Osteoblast (primary cell): Measurements from ENCODE around the gene CSH1. TPM values are rescaled to one million over a fixed set of nuclear protein-coding genes. Genes with fewer than 3 reads are reported as not detected.
"Not testable (repeated sequence)": the region's sequence is repeated elsewhere in the genome, so short reads cannot be mapped to it uniquely, and the experiment has no call there.

Experiments
- DNase-seq: peaks from one replicate; pipeline ENCODE4 v3.0.0; 2011; ENCODE audit warnings: low spot score, mixed read lengths; ENCODE audit not compliant: insufficient read length; ENCODE audit errors: missing footprints
- H2AFZ ChIP-seq: 2 replicates; pipeline ENCODE4 v1.6.0; 2011; ENCODE audit warnings: mild to moderate bottlenecking, low read length
- H3K27ac ChIP-seq: 2 replicates; pipeline ENCODE4 v1.5.1; 2011; ENCODE audit warnings: mild to moderate bottlenecking, low read depth, low read length, moderate library complexity
- H3K27me3 ChIP-seq: 2 replicates; pipeline ENCODE4 v1.6.0; 2012; ENCODE audit warnings: mild to moderate bottlenecking, control low read depth, inconsistent platforms, low read length, moderate library complexity; ENCODE audit not compliant: insufficient read depth
- H3K36me3 ChIP-seq: 2 replicates; pipeline ENCODE4 v1.5.1; 2011; ENCODE audit warnings: mild to moderate bottlenecking, low read length, control low read depth, moderate library complexity; ENCODE audit not compliant: insufficient read depth
- H3K4me1 ChIP-seq: 2 replicates; pipeline ENCODE4 v1.5.1; 2011; ENCODE audit warnings: mild to moderate bottlenecking, low read length, control low read depth, moderate library complexity; ENCODE audit not compliant: insufficient read depth
- H3K4me2 ChIP-seq: 2 replicates; pipeline ENCODE4 v1.6.0; 2011; ENCODE audit warnings: mild to moderate bottlenecking, low read length; ENCODE audit not compliant: insufficient read depth
- H3K4me3 ChIP-seq: fragments of 200-600 bp; sonication (generic); 3 replicates; pipeline ENCODE4 v1.5.1; 2012; ENCODE audit warnings: mild to moderate bottlenecking, low read length, inconsistent platforms; ENCODE audit not compliant: insufficient read depth
- H3K79me2 ChIP-seq: 2 replicates; pipeline ENCODE4 v1.6.0; 2012; ENCODE audit warnings: mild to moderate bottlenecking, low read length, control low read depth, inconsistent platforms; ENCODE audit not compliant: insufficient read depth
- H3K9me3 ChIP-seq: 2 replicates; pipeline ENCODE4 v1.5.1; 2011; ENCODE audit warnings: low read depth, low read length, control low read depth
- H4K20me1 ChIP-seq: 2 replicates; pipeline ENCODE4 v1.6.0; 2012; ENCODE audit warnings: mild to moderate bottlenecking, low read length, control low read depth; ENCODE audit not compliant: insufficient read depth
- total RNA-seq: library from RNA; depleted of rRNA; stranded (reverse); fragments of >200 nt; gene quantifications from 2 replicates; pipeline ENCODE4 v1.2.3, GENCODE V29; 2012
- TF ChIP-seq, protein P1 (sequence below): IDR thresholded peaks from 2 replicates; pipeline ENCODE4 v1.5.1; 2011; ENCODE audit warnings: mild to moderate bottlenecking, low read depth, low read length, moderate library complexity; ENCODE audit errors: extremely low read depth

Gene CSH1
- total RNA-seq, 1 donor, result not detected

DNA sequence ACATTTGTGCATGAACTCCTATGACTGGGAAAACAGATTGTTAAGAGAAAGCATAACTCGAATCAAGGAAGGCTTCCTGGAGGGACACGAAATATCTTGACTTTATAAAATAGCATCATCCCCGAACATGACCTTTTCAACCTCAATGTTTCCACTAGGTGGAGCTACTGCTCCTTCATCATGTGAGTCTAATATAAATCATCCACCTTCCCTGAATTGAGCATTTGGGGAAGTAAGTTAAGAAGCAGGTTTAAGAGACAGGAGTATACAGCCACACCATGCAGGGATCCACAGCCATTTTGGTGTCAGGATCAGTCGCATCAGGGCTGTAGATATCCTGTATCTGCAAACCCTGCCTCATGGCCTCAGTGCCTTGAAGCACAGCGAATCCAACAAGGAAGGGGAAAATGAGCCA, 7.4 kb upstream of the CSH1 start:
- not testable (repeated sequence) for H4K20me1 ChIP-seq
- TF ChIP-seq, protein P1, sequence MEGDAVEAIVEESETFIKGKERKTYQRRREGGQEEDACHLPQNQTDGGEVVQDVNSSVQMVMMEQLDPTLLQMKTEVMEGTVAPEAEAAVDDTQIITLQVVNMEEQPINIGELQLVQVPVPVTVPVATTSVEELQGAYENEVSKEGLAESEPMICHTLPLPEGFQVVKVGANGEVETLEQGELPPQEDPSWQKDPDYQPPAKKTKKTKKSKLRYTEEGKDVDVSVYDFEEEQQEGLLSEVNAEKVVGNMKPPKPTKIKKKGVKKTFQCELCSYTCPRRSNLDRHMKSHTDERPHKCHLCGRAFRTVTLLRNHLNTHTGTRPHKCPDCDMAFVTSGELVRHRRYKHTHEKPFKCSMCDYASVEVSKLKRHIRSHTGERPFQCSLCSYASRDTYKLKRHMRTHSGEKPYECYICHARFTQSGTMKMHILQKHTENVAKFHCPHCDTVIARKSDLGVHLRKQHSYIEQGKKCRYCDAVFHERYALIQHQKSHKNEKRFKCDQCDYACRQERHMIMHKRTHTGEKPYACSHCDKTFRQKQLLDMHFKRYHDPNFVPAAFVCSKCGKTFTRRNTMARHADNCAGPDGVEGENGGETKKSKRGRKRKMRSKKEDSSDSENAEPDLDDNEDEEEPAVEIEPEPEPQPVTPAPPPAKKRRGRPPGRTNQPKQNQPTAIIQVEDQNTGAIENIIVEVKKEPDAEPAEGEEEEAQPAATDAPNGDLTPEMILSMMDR, result peak; percentile 33

DNA sequence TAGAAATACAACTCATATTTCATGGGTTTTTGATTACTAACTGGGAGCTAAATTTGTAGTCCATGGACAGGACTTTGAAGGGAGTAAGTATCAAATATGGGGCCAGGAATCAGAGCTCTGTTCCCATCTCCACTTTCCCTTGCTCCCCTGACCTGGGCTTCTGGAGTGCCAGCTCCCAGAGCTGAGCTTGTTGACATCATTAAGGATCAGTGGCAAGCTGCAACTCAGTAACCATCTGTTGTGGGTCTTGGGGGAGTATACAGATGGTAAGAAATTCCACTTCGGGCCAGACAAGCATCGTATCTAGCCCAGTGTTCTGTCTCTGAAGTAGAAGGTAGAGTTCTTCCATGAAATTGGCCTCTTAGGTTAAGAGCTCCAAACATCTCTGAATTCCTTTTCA, 5.6 kb upstream of the CSH1 start:
- H3K36me3 ChIP-seq, H4K20me1 ChIP-seq, H3K4me1 ChIP-seq, H3K4me2 ChIP-seq, H3K9me3 ChIP-seq, H3K27ac ChIP-seq, H3K4me3 ChIP-seq, DNase-seq, H2AFZ ChIP-seq, H3K27me3 ChIP-seq, H3K79me2 ChIP-seq: not testable (repeated sequence)

More for the DNA sequence above, 7.4 kb upstream of the CSH1 start:
- not testable (repeated sequence) for H3K79me2 ChIP-seq, H3K9me3 ChIP-seq, H3K4me1 ChIP-seq, H3K27ac ChIP-seq, H3K4me2 ChIP-seq, H3K36me3 ChIP-seq, H3K4me3 ChIP-seq, H2AFZ ChIP-seq, H3K27me3 ChIP-seq, DNase-seq

DNA sequence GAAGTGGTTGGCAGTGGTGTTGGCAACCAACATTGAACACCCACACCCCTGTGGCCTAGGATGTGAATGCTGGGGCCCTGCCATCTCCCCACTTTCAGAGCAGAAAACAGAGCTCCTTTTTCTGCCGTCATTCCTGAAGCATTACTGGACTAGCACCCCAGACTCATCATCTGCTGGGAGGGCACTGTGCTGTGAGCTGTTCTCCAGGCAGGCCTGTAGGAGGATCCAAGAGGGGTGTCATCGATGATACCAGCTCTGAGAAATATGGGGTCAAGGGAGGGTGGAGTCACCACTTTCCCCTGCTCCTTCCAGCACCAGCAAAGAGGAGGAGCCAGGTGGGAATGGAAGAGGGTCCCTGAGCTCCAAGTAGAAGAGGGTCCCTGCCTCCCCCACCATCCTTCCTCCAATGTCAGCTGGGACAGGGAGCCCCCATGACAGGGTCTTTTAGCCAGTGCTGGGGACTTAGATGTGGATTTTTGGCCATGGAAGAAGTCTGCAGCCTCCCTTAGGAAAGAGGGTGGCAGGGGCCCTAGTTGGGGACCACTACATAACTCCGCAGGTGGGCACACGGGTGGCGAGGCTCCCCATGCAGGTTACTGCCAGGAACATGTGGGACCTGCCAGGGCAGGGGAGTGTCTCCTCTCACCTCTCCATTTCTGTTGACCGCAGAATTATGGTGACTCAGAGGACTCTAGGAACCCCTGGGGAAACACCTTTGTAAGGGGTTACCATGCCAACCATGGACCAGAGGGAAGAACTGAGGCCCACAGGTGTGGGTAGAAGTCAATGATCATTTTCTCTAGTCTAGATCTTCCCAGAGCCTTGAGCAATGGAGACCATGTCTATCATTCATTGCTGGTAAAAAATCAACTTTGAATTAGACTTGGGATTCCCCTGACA, 2.8 kb upstream of the CSH1 start:
- H3K27me3 ChIP-seq, H3K36me3 ChIP-seq, H3K27ac ChIP-seq, H3K4me3 ChIP-seq, H3K9me3 ChIP-seq, H3K4me2 ChIP-seq, H4K20me1 ChIP-seq, H3K4me1 ChIP-seq, H3K79me2 ChIP-seq, H2AFZ ChIP-seq: not testable (repeated sequence)
- DNase-seq, result peak; percentile 69

DNA sequence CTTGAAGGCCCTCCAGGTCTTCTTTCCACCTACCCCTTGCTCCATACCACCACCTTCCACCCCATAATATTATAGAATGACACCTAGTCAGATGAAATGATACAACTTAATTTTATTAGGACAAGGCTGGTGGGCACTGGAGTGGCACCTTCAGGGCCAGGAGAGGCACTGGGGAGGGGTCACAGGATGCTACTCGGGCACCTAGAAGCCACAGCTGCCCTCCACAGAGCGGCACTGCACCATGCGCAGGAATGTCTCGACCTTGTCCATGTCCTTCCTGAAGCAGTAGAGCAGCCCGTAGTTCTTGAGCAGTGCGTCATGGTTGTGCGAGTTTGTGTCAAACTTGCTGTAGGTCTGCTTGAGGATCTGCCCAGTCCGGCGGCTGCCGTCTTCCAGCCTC, 1.6 kb downstream of the CSH1 start:
- not testable (repeated sequence) for H3K4me1 ChIP-seq, H2AFZ ChIP-seq, H3K27me3 ChIP-seq, H3K9me3 ChIP-seq, H3K79me2 ChIP-seq, H3K4me3 ChIP-seq, H3K4me2 ChIP-seq, H3K27ac ChIP-seq, DNase-seq, H4K20me1 ChIP-seq, H3K36me3 ChIP-seq

DNA sequence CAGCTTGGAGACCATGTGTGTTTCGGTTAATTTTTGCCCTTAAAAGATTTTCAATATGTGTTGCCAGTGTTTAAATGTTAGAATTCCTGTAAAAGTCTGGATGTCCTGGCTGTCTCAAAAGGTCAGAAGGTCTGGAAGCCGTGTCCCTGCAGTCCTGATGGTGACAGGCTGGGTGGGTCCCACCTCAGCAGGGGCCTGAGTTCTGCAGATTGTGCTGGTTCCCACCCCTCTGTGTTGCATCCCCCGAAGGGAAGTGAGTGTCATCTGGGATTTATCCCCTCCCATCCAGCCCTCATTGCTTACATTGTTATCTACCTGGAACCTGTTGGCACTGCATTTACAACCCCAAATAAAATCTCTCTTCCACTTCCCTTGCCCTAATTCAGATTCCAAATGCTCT, 2.4 kb downstream of the CSH1 start:
- not testable (repeated sequence) for H3K27ac ChIP-seq, H3K4me1 ChIP-seq, H3K4me3 ChIP-seq, H3K27me3 ChIP-seq, H2AFZ ChIP-seq, H3K9me3 ChIP-seq, DNase-seq, H3K36me3 ChIP-seq, H3K4me2 ChIP-seq, H3K79me2 ChIP-seq, H4K20me1 ChIP-seq
